EH (cell line): ENCODE results near the gene HIVEP3.
A peak's percentile ranks its signal among the peaks of the same experiment; 100 is the strongest.

Source experiments
- DNase-seq: peaks from one replicate; pipeline ENCODE4 v3.0.0-alpha.2; 2015; ENCODE audit warnings: low read depth

HIVEP3 gene

GRCh38 chr1:41497056-41497440 is 421.7 kb downstream of the HIVEP3 start:
- DNase-seq, result no peak

DNA sequence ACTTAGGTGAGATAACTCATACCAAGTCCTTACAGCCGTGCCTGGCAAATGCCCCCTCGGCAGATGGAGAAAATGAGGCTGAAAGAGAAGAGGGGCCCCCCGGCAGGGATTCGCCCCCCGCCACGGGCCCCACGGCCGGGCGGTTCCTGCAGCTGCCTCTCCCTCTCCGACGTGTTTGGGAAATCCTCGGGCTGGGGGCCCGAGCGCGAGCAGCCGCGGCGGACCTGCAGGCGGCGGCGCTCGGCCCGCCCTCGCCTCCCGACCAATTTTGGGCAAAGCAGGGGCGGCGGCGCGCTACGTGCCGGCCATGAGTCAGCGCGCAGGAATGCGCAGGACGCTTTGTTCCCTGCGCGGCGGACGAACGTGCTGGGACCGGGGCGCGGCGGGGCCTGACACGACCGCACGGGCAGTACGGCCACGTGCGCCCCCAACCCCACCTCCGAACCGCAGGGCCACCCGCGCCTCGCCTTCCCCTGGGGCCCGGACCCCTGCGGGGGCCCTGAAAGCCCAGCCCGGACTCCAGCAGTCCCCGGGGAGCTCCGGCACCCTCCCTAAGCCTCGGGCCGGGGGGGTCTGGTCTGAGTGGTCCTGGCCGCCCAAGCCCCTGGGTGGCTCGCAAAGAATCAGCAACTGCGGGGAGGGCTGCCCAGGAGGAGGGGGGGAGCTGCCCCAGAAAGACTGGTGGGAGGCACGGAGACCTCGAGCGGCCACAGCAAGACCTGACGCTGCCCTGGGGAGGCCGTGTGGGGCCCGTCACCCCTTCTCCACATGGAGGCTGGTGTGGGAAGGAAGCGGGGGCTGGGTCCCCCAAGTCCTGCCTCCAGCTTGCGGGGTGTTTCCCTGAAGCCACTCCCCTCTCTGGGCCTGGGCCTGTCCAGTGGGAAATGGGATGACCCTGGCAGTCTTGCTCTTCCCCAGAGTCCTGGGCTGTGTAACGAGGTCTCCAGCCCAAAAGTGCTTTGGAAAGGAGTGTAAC is 422.4 kb downstream of the HIVEP3 start:
- DNase-seq, result peak; percentile 90

- DNase-seq, result peak; percentile 34
Observed at GRCh38 chr1:41495210-41495948, 423.3 kb downstream of the HIVEP3 start.

DNA sequence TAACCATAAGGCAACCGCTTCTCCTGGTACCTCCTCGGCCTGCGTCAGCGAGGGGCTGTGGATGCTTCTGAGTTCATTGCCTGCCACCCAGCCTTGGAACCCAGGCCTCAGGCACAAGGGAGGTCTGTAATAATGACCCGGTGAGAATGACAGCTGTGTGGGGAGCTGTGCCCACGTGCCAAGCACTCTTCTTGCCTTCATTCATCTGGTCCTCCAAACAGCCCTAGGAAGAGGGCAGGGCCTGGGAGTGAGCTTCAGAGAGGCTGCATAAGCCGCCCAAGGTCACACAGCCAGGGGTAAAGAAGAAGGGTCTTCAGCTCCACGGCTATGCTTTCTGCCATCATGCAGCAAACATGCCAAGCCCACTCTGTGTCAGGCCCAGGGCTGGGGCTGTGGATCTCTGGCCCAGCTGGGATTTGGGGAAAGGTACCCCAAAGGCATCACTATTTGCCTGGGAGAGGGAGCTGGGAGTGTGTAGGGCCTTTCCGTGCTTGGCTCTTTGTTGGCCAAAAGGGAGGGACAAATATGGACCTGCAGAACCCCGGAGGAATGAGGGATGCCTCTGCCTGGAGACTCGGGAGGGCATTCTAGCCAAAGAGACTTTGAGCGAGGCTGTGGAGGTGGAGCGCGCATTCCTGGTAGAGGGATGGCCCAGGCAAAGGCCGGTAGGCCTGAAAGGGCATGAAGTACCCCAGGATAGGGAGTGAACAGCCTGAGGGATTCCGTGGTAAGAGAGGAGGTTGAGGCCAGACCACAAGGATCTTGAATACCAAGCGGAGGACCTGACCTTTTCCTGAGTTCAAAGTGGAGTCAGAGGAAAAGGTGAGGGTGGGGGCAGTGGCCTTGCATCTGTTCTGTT is 424.1 kb downstream of the HIVEP3 start:
- DNase-seq, result no peak

- DNase-seq, result no peak
Observed at GRCh38 chr1:41493626-41494350, 424.9 kb downstream of the HIVEP3 start.

GRCh38 chr1:41493117-41493536 is 425.6 kb downstream of the HIVEP3 start:
- DNase-seq, result peak; percentile 90

- no peak for DNase-seq
Observed at GRCh38 chr1:41492341-41492848, 426.3 kb downstream of the HIVEP3 start.

GRCh38 chr1:41490911-41491310 is 427.8 kb downstream of the HIVEP3 start:
- DNase-seq, result no peak

DNA sequence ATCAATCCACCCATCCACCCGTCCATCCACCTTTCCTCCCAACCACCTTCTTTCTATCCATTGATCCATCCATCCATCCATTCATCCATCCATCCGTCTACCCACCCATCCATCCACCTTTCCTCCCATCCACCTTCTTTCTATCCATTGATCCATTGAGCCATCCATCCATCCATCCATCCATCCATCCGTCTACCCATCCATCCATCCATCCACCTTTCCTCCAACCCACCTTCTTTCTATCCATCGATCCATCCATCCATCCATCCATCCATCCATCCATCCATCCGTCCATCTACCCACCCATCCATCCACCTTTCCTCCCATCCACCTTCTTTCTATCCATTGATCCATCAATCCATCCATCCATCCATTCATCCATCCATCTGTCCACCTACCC is 429.2 kb downstream of the HIVEP3 start:
- DNase-seq, result no peak

- no peak for DNase-seq
Observed at GRCh38 chr1:41488040-41488951, 430.4 kb downstream of the HIVEP3 start.

GRCh38 chr1:41487126-41488039 is 431.3 kb downstream of the HIVEP3 start:
- DNase-seq, result no peak

- DNase-seq, result peak; percentile 70
Observed at GRCh38 chr1:41486371-41487125, 432.2 kb downstream of the HIVEP3 start.

- no peak for DNase-seq
Observed at GRCh38 chr1:41486053-41486370, 432.7 kb downstream of the HIVEP3 start.

GRCh38 chr1:41485605-41486004 is 433.1 kb downstream of the HIVEP3 start:
- DNase-seq, result peak; percentile 94

- DNase-seq, result no peak
Observed at GRCh38 chr1:41484402-41485241, 434.1 kb downstream of the HIVEP3 start, which contains the start of gene EDN2. EDN2 (minus strand) TSS chr1:41484683; CDS start chr1:41484601, 82 bp downstream.

- no peak for DNase-seq
Observed at GRCh38 chr1:41483960-41484401, 434.7 kb downstream of the HIVEP3 start.
